Effector memory CD8-positive, alpha-beta T cell (primary cell): ENCODE data around the gene ORM2.

Experiments
- ATAC-seq: fragments of 150-1000 bp; cut with Tn5 transposase; replicated peaks from 2 replicates; pipeline ENCODE4 v1.10.0; 2021; ENCODE audit warnings: mild to moderate bottlenecking, moderate library complexity
- DNase-seq, 3 experiments: peaks; one replicate each; pipeline ENCODE4 v3.0.0; 2021
- H3K27ac Mint-ChIP-seq, 2 donors: one replicate each; pipeline ENCODE4 v1.8.0; 2022; ENCODE audit warnings: mild to moderate bottlenecking in 2 of 2, mixed read lengths in 2 of 2, moderate library complexity in 2 of 2
- H3K27me3 Mint-ChIP-seq, 2 donors: one replicate each; pipeline ENCODE4 v1.8.0; 2022; ENCODE audit warnings: mixed read lengths in 2 of 2
- H3K36me3 Mint-ChIP-seq: one replicate; pipeline ENCODE4 v1.8.0; 2022; ENCODE audit warnings: mild to moderate bottlenecking, moderate library complexity, mixed read lengths; ENCODE audit not compliant: insufficient read depth
- H3K4me1 Mint-ChIP-seq, 2 donors: one replicate each; pipeline ENCODE4 v1.8.0; 2022; ENCODE audit warnings: low read depth in 2 of 2, mixed read lengths in 2 of 2
- H3K4me3 Mint-ChIP-seq, 2 donors: one replicate each; pipeline ENCODE4 v1.8.0; 2022; ENCODE audit warnings: mild to moderate bottlenecking in 2 of 2, mixed read lengths in 2 of 2, moderate library complexity in 2 of 2
- H3K9me3 Mint-ChIP-seq, 2 donors: one replicate each; pipeline ENCODE4 v1.8.0; 2022; ENCODE audit warnings: mixed read lengths in 2 of 2

The ORM2 gene

DNA sequence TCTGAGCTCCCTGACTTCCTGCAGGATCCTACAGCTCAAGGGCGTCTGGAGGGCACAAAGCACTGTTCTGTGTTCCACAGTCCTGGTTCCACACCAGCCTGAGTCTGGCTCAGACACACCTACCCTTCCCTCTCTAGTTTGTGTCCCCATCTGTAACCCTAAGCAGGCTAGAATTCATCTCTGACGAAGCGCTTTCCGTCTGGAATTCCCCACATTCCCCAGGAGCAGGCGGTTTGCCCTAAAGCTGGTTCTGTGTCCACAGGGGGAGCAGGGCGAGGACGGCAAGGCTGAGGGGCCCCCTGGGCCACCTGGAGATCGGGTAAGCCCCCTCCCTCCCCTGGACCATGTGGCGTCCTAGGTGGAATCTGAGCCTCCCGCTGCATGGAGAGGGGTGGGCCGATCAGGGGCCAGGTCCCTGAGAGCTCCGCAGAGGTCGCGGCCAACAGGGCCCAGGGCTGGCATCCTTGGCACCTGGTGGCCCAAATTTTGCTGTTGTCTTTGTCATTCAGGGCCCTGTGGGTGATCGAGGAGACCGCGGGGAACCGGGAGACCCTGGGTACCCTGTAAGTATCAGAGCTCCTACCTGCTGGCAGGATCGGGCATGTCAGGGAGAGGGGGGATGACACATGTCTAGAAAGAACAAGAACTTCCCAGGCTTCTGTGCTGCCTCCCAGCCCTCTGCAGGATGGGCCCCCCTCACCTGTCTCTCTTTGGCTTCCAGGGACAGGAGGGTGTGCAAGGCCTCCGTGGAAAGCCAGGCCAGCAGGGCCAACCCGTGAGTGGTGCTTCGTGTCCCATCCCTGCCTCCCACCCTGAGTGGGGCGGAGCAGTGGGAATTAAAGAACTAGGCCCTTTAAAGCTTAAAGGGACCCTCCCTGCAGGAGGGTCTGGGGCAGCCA is 41.2 kb upstream of the ORM2 start:
- H3K36me3 Mint-ChIP-seq, result no peaks in the 10 kb centered on the region
- peaks cover 4 to 5% of the 10 kb centered on the region in 2 donors for H3K4me1 Mint-ChIP-seq
- no peaks in the 10 kb centered on the region for H3K9me3 Mint-ChIP-seq
- ATAC-seq (no peak), DNase-seq (no peak)
- H3K4me3 Mint-ChIP-seq, result no peak overlapping the region
- no peak overlapping the region for H3K27ac Mint-ChIP-seq
- H3K27me3 Mint-ChIP-seq, result peaks cover 7 to 26% of the 10 kb centered on the region in 2 donors

DNA sequence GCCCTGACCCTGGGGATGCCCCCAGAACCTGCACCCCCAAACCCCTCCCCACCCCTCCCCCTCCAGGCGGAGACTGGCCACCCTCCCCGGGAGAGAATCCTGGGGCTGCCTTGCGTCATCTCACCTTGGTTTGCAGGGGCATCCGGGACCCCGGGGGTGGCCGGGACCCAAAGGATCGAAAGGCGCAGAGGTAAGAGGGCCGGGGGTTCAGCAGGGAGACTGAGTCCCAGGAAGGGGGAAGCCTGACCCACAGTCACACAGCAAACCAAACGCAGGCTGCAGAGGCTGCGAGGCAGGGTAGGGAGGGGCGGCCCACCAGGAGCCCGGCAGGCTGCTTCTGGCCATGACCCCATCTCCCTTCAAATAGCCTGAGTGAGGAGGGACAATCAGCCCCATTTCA is 40.6 kb upstream of the ORM2 start:
- Mint-ChIP-seq H3K9me3 (no peaks in the 10 kb centered on the region), H3K27me3 (peaks cover 7 to 26% of the 10 kb centered on the region in 2 donors), H3K4me3 (no peak overlapping the region), H3K4me1 (peaks cover 4 to 5% of the 10 kb centered on the region in 2 donors), H3K27ac (peak overlapping the region in 1 of 2 donors; percentile 78), H3K36me3 (no peaks in the 10 kb centered on the region)
- no peak for DNase-seq
- ATAC-seq, result no peak

GRCh38 chr9:114289571-114290481 is 39.8 kb upstream of the ORM2 start:
- peaks cover 4 to 5% of the 10 kb centered on the region in 2 donors for H3K4me1 Mint-ChIP-seq

GRCh38 chr9:114290561-114290986 is 39.1 kb upstream of the ORM2 start:
- Mint-ChIP-seq H3K27me3 (peaks cover 7 to 12% of the 10 kb centered on the region in 2 donors), H3K4me1 (peaks cover 4 to 5% of the 10 kb centered on the region in 2 donors), H3K36me3 (no peaks in the 10 kb centered on the region), H3K9me3 (peaks cover 0 to 7% of the 10 kb centered on the region in 2 donors), H3K27ac (no peak overlapping the region), H3K4me3 (no peak overlapping the region)
- ATAC-seq (peak; percentile 12), DNase-seq (no peak)

More at GRCh38 chr9:114289571-114290481, 39.8 kb upstream of the ORM2 start:
- Mint-ChIP-seq H3K36me3 (no peaks in the 10 kb centered on the region), H3K27me3 (peaks cover 7 to 20% of the 10 kb centered on the region in 2 donors), H3K9me3 (peaks cover 0 to 2% of the 10 kb centered on the region in 2 donors), H3K4me3 (no peak overlapping the region), H3K27ac (peak overlapping the region in 1 of 2 donors; percentile 78)
- no peak for ATAC-seq
- DNase-seq, result no peak

DNA sequence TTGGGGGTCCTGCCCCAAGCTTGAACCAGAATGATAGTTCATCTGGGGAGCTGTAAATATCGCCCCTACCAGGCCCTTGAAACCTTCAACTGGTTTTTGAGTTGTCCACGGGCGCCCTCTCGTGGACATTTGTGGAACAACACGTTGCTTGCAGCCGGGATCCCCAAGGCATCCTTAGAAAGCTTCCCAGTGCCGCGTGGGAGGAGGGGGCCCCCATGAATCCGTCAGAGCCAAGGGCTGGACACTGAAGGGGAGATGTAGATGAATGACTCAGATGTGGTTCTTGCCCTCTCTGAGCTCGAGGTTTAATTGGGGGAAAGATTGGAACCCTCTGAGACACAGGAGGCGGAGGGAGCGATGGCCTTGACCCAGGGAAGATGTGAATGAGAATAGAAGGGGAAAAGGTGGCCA is 38.6 kb upstream of the ORM2 start:
- H3K27me3 Mint-ChIP-seq, result peaks cover 10 to 11% of the 10 kb centered on the region in 2 donors
- H3K4me3 Mint-ChIP-seq, result no peak overlapping the region
- peaks cover 0 to 7% of the 10 kb centered on the region in 2 donors for H3K9me3 Mint-ChIP-seq
- H3K4me1 Mint-ChIP-seq, result peaks cover 4 to 5% of the 10 kb centered on the region in 2 donors
- DNase-seq, result peak; percentile 64 to 75 (median 68)
- H3K36me3 Mint-ChIP-seq, result no peaks in the 10 kb centered on the region
- ATAC-seq, result peak; percentile 35
- no peak overlapping the region for H3K27ac Mint-ChIP-seq

DNA sequence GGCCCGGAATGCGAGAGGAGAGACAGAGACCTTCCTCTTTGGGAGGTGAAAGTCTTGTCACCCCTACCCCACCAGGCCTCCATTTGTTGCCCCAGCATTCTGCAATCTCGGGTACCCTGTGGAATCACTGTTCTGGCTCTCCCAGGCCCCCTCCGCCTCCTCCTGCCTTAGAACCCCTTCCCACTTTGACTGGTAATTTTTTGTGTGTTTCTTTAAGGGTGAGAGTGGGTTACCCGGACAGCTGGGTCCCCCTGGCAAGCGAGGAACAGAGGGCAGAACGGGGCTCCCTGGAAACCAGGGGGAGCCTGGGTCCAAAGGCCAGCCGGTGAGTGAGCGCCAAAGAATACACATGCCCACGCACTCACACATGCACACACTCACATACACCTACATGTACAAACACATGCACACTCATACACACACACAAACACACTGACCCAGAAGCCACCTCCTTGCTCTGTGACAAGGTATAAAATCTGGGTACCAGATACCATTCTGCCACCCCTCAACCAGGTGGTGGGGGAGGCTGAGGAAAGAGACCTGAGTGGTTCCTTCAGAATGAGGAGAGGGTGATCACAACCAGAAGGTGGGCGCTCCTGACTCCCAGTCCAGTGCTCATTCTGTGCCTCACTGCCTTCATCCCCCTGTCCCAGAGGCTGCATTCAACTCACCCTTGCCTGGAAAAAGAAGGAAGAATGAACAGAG is 37.6 kb upstream of the ORM2 start:
- Mint-ChIP-seq H3K4me3 (no peak overlapping the region), H3K27ac (no peak overlapping the region), H3K27me3 (peaks cover 10 to 13% of the 10 kb centered on the region in 2 donors), H3K4me1 (peaks cover 4 to 5% of the 10 kb centered on the region in 2 donors), H3K9me3 (peaks cover 0 to 7% of the 10 kb centered on the region in 2 donors), H3K36me3 (no peaks in the 10 kb centered on the region)
- ATAC-seq, result no peak
- DNase-seq, result no peak

- no peak for DNase-seq
- Mint-ChIP-seq H3K27ac (no peak overlapping the region), H3K36me3 (no peaks in the 10 kb centered on the region), H3K4me1 (peaks cover 4 to 5% of the 10 kb centered on the region in 2 donors), H3K4me3 (no peak overlapping the region), H3K27me3 (peaks cover 10 to 13% of the 10 kb centered on the region in 2 donors), H3K9me3 (peaks cover 0 to 7% of the 10 kb centered on the region in 2 donors)
- ATAC-seq, result no peak
Observed at GRCh38 chr9:114294664-114295063, 35.0 kb upstream of the ORM2 start.

DNA sequence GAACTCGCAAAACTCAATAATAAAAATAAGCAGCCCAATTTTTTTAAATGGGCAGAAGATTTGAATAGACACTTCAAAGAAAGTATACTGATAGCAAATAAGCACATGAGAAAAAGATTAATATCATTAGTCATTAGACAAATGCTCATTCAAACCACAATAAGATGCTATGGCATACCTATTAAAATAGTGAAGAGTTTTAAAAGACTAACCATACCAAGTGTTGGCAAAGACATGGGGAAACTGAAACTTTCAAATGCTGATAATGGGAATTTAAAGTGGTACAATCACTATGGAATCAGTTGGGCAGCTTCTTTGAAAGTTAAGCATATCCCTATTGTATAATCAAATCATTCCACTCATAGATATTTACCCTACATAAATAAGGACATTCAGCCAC is 33.3 kb upstream of the ORM2 start:
- Mint-ChIP-seq H3K27ac (no peak overlapping the region), H3K4me3 (no peak overlapping the region), H3K9me3 (peaks cover 0 to 7% of the 10 kb centered on the region in 2 donors), H3K36me3 (no peaks in the 10 kb centered on the region), H3K4me1 (no peaks in the 10 kb centered on the region), H3K27me3 (peaks cover 8 to 13% of the 10 kb centered on the region in 2 donors)
- DNase-seq (no peak), ATAC-seq (no peak)

GRCh38 chr9:114299286-114300152 is 30.1 kb upstream of the ORM2 start:
- DNase-seq (no peak), ATAC-seq (no peak)
- Mint-ChIP-seq H3K4me3 (no peak overlapping the region), H3K27me3 (peaks cover 19 to 25% of the 10 kb centered on the region in 2 donors), H3K9me3 (peaks cover 0 to 7% of the 10 kb centered on the region in 2 donors), H3K27ac (no peak overlapping the region), H3K4me1 (no peaks in the 10 kb centered on the region), H3K36me3 (no peaks in the 10 kb centered on the region)

DNA sequence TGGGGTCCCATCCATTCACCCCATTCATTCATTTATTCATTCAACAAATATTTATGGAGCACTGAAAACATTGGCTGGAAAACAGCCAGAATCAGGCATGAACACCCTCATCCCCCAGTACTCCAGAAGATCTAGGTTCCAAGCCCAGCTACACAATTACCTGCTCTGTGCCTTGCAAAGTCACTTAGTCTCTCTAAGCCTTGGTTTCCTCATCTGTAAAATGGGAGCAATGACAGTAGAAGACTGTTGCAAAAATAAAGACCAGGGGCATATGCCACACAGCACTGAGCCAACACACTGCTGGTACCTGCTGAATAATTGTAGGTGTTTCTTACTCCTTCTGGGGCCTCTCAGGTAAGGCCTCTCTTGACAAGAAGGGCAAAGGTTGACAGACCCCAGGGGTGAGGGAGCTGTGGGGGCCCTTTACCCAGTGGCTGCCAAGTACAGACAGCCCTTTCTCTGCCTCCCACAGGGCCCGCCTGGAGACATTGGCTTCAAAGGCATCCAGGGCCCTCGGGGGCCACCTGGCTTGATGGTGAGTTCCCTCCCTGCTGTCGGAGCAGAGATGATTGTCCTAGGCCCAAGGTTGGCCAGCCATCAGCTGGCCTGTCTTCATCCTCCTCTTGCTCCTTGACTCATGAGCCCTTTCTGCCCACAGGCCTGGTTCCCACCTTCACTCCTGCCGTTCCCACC is 29.4 kb upstream of the ORM2 start:
- no peaks in the 10 kb centered on the region for H3K36me3 Mint-ChIP-seq
- peaks cover 20 to 31% of the 10 kb centered on the region in 2 donors for H3K27me3 Mint-ChIP-seq
- no peak for DNase-seq
- H3K27ac Mint-ChIP-seq, result peak overlapping the region in 1 of 2 donors; percentile 11
- H3K9me3 Mint-ChIP-seq, result peaks cover 0 to under 1% of the 10 kb centered on the region in 2 donors
- ATAC-seq, result no peak
- no peak overlapping the region for H3K4me3 Mint-ChIP-seq
- H3K4me1 Mint-ChIP-seq, result peaks cover 0 to 1% of the 10 kb centered on the region in 2 donors

GRCh38 chr9:114300846-114301797 is 28.5 kb upstream of the ORM2 start:
- DNase-seq (no peak), ATAC-seq (no peak)
- Mint-ChIP-seq H3K36me3 (no peaks in the 10 kb centered on the region), H3K27me3 (peaks cover 15 to 39% of the 10 kb centered on the region in 2 donors), H3K9me3 (no peaks in the 10 kb centered on the region), H3K4me1 (peaks cover 5% of the 10 kb centered on the region in 2 donors), H3K4me3 (no peak overlapping the region), H3K27ac (peak overlapping the region in 1 of 2 donors; percentile 11)
